Uterus (tissue), 2 donors: ENCODE data around the gene ZNF609.

Experiments
- CTCF ChIP-seq, 4 experiments: fragments of 200-600 bp in 2 of 4; fragments of 450-650 bp in 2 of 4; sonication (generic) in 2 of 4; IDR thresholded peaks; one replicate each; pipeline ENCODE4 v1.5.1; 2016 to 2019; ENCODE audit warnings: antibody characterized with exemption in 4 of 4, mild to moderate bottlenecking in 2 of 4, moderate library complexity in 1 of 4
- POLR2A ChIP-seq, 2 donors: fragments of 450-650 bp; IDR thresholded peaks; one replicate each; pipeline ENCODE4 v1.6.1; 2016; ENCODE audit warnings: antibody characterized with exemption in 2 of 2, mild to moderate bottlenecking in 1 of 2, moderate library complexity in 1 of 2

- TF ChIP-seq POLR2A (IDR thresholded peaks at IDR 0.05) = no peak
- no peak for TF ChIP-seq CTCF (IDR thresholded peaks at IDR 0.05)
Observed at GRCh38 chr15:64441852-64442251, 18.5 kb upstream of the ZNF609 start.
